GM19397 (cell line): ENCODE results near the gene MAP3K13.
"Not testable (repeated sequence)": the region's sequence is repeated elsewhere in the genome, so short reads cannot be mapped to it uniquely, and the experiment has no call there.

Experiments used
- ATAC-seq: cut with Tn5 transposase; IDR thresholded peaks from one replicate; pipeline ENCODE4 v1.9.1; 2021; ENCODE audit warnings: mild to moderate bottlenecking, moderate library complexity; ENCODE audit not compliant: unreplicated experiment

Gene MAP3K13

DNA sequence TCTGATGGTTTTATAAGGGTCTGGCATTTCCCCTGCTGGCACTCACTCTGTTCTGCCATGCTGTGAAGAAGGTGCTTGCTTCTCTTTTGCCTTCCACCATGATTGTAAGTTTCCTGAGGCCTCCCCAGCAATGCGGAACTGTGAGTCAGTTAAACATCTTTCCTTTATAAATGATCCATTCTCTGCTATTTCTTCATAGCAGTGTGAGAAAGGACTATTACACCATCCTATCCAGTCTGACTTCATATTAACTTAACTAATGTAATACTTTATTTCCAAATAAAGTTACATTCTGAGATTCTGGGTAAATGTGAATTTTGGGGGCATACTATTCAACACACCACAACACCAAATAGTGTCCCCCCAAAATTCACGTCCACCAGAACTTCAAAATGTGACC, 22.2 kb upstream of the MAP3K13 start:
- no peak for ATAC-seq

DNA sequence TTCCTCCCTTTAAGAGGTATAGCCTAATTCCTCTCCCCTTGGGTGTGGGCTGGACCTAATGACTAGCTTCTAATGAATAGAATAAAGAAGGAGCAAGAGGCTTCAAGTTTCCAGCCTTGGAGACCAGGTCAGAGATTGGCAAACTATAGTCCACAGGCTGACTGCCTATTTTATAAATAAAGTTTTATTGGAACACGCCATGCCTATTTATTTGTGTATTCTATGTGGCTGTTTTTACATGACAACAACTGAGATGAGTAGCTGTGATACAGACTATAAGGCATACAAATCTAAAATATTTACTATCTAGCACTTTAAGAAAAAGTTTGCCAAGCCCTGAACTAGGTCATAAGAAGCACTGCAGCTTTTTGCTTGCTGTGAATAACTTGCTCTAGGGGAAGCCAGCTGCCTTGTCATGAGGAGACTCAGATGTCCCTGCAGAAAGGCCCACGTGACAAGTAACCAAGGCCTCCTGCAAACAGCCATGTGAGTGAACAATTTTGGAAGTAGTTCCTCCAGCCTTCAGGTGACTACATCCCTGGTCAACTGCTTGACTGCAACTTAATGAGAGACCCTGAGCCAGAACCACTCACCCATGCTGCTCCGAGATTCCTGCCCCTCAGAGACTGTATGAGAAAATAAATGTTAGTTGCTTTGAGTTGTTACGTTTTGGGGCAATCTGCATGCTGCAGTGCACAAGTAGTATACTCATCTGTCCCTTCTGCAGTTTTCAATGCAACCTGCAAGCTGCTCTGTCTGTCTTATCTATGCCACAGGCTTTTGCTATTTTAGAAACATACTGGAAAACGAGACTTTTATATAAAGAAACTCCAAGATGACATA, 21.1 kb upstream of the MAP3K13 start:
- ATAC-seq: no peak

DNA sequence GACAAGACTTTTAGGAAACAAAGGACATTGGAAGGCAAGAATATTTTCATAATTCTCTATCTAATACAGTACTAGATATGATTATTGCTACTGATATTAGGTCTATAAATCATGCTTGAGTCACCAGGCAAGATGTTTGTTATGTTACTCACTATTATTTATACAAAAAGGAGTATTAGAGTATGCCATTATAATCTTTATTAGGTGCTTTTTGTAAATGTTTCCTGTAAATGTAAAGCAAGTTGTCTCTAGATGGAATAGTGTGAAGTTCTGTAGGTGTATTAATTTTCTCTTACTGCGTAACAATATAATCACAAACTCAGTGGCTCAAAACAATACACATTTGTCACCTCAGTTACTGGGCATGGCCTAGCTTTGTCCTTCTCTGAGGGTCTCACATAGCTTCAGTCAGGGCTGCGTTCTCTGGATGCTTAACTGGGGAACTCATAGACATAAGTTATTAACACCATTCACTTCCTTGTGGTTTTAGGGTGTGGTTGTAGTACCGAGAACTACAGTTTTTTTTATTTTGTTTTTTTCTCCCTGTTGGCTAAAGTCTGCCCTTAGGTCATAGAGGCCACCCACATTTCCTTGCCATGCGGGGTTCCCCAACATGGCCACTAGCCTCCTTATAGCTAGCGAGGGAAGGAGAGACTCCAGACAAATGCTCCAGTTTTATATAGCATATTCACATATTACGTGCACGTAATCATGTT, 20.3 kb upstream of the MAP3K13 start:
- ATAC-seq: no peak

DNA sequence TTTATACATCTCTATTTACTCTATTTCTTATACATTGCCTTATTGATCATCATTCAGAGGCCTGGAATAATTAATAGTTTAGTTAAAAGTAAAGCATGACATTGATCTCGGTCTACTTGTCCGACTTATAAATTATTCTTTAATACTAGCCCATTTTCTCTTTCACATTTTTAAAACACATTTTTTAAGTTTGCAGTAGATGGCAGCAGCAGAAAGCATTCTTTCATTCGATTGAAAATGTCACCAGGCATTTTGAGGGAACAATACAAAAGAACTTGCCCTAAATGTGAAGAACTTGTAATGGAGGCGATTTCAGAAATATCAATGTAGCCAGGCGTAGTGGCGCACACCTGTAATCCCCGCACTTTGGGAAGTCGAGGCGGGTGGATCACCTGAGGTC, 15.5 kb upstream of the MAP3K13 start:
- no peak for ATAC-seq

DNA sequence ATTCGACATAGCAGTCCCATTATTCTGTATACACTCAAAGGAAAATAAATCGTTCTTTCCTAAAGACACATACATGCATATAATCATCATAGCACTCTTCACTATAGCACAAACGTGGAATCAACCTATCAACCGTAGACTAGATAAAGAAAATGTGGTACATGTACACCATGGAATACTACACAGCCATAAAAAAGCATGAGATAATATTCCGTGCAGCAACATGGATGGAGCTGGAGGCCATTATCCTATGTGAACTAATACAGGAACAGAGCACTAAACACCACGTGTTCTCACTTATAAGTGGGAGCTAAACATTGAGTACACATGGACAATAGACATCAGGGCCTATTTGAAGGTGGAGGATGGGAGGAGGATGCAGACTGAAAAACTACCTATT, 12.1 kb upstream of the MAP3K13 start:
- ATAC-seq: no peak

DNA sequence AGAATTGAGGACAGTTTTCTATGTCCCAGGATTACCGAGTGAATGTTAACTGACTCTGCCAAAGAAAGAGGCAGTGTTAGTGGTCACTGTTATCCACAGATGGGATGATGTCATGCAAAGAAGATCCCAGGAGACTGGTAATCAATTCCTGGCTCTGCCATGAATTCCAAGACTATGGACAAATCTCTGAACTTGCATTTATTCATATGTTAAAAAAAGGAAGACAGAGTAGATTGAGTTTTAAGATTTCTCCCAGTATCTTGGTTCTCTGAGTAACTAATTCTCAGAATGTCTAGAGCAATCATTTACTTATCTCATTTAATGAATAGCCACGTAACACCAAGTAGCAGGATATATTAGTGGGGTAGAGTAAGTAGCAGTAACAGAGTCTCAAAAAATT, 11.5 kb upstream of the MAP3K13 start:
- ATAC-seq: no peak

DNA sequence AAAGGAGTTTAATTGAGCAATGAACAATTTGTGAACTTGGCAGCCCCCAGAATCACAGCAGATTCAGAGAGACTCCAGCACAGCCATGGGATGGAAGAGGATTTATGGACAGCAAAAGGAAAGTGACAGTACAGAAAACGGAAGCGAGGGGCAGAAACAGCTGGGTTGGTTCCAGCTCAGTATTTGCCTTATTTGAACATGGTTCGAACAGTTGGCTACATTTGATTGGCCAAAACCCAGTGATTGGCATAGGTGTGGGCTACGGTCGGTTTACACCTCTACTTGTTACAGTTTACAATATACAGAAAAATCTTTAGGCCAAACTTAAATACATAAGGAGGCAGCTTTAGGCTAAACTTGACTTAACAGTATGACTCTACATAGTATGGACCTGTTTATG, 9.7 kb upstream of the MAP3K13 start:
- ATAC-seq: no peak

DNA sequence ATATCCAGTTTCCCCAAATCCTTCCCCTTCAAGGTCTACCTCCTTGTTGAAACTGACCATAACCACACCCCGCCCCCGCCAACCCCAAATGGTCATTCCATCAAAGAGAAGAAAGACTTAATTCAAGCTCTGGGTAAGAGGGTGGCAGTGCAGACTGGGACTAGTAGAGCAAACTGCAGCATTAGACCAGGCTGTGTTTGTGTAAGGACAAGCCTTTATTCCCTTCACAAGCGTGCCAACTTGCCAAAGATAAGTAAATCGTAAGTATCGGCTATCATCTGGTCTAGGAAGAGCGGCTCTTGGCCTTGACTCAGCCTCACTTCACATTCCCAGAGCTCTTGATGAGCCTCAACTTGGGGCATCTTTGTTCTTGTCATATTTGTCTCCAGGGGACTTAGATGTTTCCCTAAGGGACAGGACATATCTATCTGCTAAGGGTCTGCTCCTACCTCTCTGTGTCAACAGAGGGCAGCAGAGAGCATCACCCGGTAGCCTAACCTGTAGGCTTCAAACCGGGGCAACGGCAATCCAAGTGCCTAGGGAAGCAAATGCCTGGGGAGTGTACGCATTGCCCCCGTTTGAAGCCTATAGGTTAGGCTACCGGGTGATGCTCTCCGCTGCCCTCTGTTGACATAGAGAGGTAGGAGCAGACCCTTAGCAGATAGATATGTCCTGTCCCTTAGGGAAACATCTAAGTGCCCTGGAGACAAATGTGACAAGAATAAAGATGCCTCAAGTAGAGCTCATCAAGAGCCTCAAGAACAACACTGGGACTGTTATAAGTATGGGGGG, 8.9 kb upstream of the MAP3K13 start:
- peak; percentile 98 for ATAC-seq

DNA sequence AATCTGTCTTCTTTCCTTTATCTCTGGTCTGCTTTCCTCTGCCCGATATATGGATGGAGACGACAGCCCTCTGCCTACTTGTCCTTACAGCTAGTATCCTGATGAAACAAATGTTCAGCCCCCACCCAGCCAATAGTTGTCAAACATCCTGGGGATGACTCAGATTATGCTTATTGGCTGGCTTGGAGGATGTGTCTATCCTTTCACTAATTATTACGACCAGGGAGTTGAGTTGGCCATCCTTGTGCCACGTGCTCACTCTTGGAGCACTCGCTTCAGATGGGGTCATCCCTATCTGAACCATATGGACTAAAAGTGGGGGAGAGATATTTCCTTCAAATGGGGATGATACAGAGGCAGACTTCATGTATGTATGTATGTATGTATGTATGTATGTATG, 6.4 kb upstream of the MAP3K13 start:
- ATAC-seq: no peak

- no peak for ATAC-seq
These were observed 1.0 kb upstream of the MAP3K13 start for GRCh38 chr3:185361920-185362319.

DNA sequence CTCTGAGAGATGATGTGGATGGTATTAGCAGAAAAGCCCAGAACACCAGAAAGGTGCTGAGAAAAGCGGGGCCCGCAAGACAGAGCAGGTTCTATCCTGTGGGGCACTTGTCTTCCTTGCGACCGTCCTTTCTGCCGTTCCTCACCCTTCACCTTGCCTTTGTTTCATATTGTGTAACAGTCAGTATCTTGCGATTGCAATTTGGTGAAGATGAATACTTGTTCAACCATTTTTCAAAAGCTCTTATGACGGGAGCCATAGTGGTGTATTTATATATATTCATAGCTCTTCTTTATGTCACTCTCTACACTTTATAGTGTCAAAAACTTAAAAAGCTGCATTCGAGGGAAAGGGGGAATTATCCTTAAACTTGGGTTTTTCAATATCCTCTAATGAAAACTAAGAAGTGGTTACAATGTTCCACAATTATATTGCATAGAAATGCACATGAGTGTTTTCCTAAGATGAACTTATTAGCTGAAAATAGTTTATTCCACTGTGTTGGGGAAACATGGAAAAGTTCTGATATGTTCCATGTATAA, 797 bp downstream of the MAP3K13 start:
- no peak for ATAC-seq

GRCh38 chr3:185365291-185366073, 2.5 kb downstream of the MAP3K13 start:
- no peak for ATAC-seq

GRCh38 chr3:185366074-185366335, 3.1 kb downstream of the MAP3K13 start:
- no peak for ATAC-seq

GRCh38 chr3:185366913-185367312, 4.0 kb downstream of the MAP3K13 start:
- no peak for ATAC-seq

DNA sequence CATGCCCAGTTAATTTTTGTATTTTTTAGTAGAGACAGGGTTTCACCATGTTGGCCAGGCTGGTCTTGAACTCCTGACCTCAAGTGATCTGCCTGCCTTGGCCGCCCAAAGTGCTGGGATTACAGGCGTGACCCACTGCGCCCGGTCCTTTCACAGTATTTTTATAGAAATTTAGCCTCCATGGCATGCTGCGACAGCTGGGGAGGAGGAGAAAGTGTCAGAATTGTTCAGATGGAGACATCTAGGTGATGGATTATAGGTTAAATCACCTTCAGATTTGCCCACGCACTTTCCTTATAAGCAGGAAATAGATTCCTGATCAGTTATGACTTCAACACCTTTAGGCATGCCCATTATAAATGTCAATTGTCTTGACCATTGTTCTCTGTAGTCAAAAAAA, 7.4 kb downstream of the MAP3K13 start:
- ATAC-seq: not testable (repeated sequence)

DNA sequence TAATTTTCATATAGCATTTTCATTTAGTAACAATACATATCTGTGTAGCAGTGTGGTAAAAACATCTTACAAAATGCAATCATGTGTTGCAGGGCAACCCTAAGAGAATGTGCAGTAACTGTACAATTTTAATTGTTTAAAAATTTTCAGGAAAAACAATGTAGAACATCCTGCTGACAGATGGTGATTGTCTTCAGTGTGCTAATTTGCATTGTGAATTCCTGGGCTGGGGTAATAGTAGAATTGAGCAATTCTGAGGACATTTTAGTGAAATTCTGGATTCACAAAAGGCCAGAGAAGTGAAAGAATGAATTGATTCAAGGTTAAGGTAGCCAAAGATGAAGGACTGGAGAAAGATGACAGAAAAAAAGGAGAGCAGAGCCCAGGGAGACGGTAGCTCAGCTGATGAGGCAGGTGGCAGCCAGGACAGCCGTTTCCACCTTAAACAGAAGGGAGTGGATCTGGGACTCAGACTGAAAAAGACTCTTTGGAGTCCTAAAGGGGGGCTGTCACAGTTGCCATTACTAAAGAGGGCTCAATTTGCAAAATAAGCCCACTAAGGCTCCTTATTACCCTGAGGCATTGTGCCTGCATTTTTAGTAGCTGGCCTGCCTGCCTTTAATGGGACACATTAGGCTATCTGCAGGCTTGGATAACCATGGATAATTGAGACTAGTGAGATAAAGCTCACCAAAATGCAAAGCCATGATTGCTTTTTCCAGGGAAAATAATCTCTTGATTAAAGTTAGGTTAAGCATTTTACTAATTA, 8.6 kb downstream of the MAP3K13 start:
- ATAC-seq: no peak

DNA sequence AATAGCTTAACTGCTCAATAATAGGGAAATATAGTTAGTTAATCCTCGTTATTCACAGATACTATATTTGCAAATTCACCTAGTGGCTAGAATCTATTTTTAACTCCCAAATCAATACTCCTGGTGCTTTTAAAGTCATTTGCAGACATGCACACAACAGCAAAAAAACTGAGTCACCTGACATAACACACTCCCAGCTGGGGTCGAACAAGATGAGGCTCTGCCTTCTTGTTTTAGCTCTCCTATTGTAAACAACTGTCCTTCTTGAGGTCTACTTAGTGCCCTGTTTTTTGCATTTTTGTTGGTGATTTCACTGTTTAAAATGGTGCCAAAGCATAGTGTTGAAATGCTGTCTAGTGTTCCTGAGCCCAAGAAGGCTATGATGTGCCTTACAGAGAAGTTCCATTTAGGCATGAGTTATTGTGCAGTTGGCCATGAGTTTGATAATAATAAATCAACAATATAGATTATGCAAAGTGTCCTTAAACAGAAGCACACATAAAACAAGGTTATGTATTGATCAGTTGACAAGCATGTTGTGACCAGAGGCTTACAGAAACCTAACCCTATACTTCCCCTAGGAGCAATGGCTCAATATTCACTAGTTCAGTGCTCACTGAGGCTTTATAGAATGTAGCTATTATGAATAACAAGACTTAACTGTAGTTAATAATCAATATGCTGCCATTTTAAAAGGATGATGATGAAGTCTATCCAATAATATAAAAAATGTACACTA, 18.6 kb downstream of the MAP3K13 start:
- ATAC-seq: no peak

- ATAC-seq: no peak
These were observed 19.2 kb downstream of the MAP3K13 start for GRCh38 chr3:185382154-185382553.

DNA sequence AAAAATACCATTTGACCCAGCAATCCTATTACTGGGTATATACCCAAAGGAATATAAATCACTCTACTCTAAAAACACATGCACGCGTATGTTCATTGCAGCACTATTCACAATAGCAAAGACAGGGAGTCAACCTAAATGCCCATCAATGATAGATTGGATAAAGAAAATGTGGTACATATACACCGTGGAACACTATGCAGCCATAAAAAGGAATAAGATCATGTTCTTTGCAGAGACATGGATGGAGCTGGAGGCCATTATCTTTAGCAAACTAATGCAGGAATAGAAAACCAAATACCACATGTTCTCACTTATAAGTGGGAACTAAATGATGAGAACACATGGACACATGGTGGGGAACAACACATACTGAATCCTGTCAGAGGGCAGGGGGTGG, 23.6 kb downstream of the MAP3K13 start:
- ATAC-seq: not testable (repeated sequence)
